HEK293 (cell line): ENCODE results near the gene SESN2.

Source experiments
- ATF2 ChIP-seq: fragments of 450-650 bp; formaldehyde crosslinking; IDR thresholded peaks from 2 replicates; pipeline ENCODE4 v1.5.1; 2016; ENCODE audit warnings: missing biosample characterization, missing genetic modification characterization, low read depth
- BCL11A ChIP-seq: fragments of 450-650 bp; formaldehyde crosslinking; IDR thresholded peaks from 2 replicates; pipeline ENCODE4 v1.5.1; 2016; ENCODE audit warnings: low read depth, missing biosample characterization, missing genetic modification characterization
- CTCF ChIP-seq: fragments of 450-650 bp; formaldehyde crosslinking; IDR thresholded peaks from 2 replicates; pipeline ENCODE4 v1.5.1; 2016; ENCODE audit warnings: missing biosample characterization, missing genetic modification characterization
- PRDM10 ChIP-seq: fragments of 450-650 bp; formaldehyde crosslinking; IDR thresholded peaks from 2 replicates; pipeline ENCODE4 v1.5.1; 2016; ENCODE audit warnings: missing biosample characterization, missing genetic modification characterization
- ZBTB11 ChIP-seq: fragments of 450-650 bp; formaldehyde crosslinking; conservative IDR thresholded peaks from 2 replicates; pipeline ENCODE4 v1.5.1; 2016; ENCODE audit warnings: low read depth, missing biosample characterization, missing genetic modification characterization
- ZNF169 ChIP-seq: fragments of 450-650 bp; formaldehyde crosslinking; IDR thresholded peaks from 2 replicates; pipeline ENCODE4 v1.5.1; 2016; ENCODE audit warnings: missing biosample characterization, missing genetic modification characterization
- ZNF24 ChIP-seq: fragments of 450-650 bp; formaldehyde crosslinking; IDR thresholded peaks from 2 replicates; pipeline ENCODE4 v1.5.1; 2016; ENCODE audit warnings: missing biosample characterization, missing genetic modification characterization
- ZNF398 ChIP-seq: fragments of 450-650 bp; formaldehyde crosslinking; IDR thresholded peaks from 2 replicates; pipeline ENCODE4 v1.5.1; 2017; ENCODE audit warnings: missing biosample characterization, missing genetic modification characterization
- ZNF549 ChIP-seq: fragments of 450-650 bp; IDR thresholded peaks from 2 replicates; pipeline ENCODE4 v1.5.1; 2018; ENCODE audit warnings: missing biosample characterization, missing genetic modification characterization, mild to moderate bottlenecking, inconsistent platforms, moderate library complexity
- ZNF639 ChIP-seq: fragments of 450-650 bp; formaldehyde crosslinking; IDR thresholded peaks from 2 replicates; pipeline ENCODE4 v1.5.1; 2016; ENCODE audit warnings: missing biosample characterization, missing genetic modification characterization

- TF ChIP-seq CTCF (no peak), ZNF24 (tag by site-specific recombination) (no peak), ATF2 (tag by site-specific recombination) (no peak), BCL11A (tag by site-specific recombination) (no peak), ZBTB11 (tag by site-specific recombination) (no peak), ZNF169 (tag by site-specific recombination) (no peak), ZNF639 (no peak), ZNF549 (tag by site-specific recombination) (no peak), ZNF398 (tag by site-specific recombination) (no peak), PRDM10 (tag by site-specific recombination) (no peak)
Observed at GRCh38 chr1:28260803-28261174, 1.5 kb downstream of the SESN2 start.
